NCI-H2196 (cell line): ENCODE data around the gene OLFML2B.
"Not testable (repeated sequence)": the region's sequence is repeated elsewhere in the genome, so short reads cannot be mapped to it uniquely, and the experiment has no call there.

Experiments used
- DNase-seq: peaks from one replicate; lab custom pipeline; 2025; ENCODE audit not compliant: unreplicated experiment; lab: John Stamatoyannopoulos, UW

OLFML2B gene

GRCh38 chr1:162023547-162024501, at the start of gene OLFML2B:
OLFML2B (minus strand) TSS chr1:162023869; CDS start chr1:162023430, 439 bp downstream.
- peak; percentile 34 for DNase-seq

GRCh38 chr1:162072740-162073139, 49.1 kb upstream of the OLFML2B start:
- no peak for DNase-seq

GRCh38 chr1:162070825-162071224, 47.2 kb upstream of the OLFML2B start:
- DNase-seq: no peak

GRCh38 chr1:162070094-162070748, 46.6 kb upstream of the OLFML2B start:
- DNase-seq: peak; percentile 44

- peak; percentile 90 for DNase-seq
Measured at GRCh38 chr1:162069334-162070093, 45.8 kb upstream of the OLFML2B start, which contains the start of gene NOS1AP. NOS1AP (plus strand) TSS chr1:162069691; CDS start chr1:162070178, 487 bp downstream.

GRCh38 chr1:162068301-162068700, 44.6 kb upstream of the OLFML2B start:
- no peak for DNase-seq

- no peak for DNase-seq
Measured at GRCh38 chr1:162067466-162067865, 43.8 kb upstream of the OLFML2B start.

GRCh38 chr1:162066836-162067235, 43.2 kb upstream of the OLFML2B start:
- not testable (repeated sequence) for DNase-seq

GRCh38 chr1:162065016-162065415, 41.3 kb upstream of the OLFML2B start:
- DNase-seq: no peak

- DNase-seq: peak; percentile 70
Measured at GRCh38 chr1:162062542-162063015, 38.9 kb upstream of the OLFML2B start.

- no peak for DNase-seq
Measured at GRCh38 chr1:162060314-162060713, 36.6 kb upstream of the OLFML2B start.

- DNase-seq: no peak
Measured at GRCh38 chr1:162059721-162060120, 36.1 kb upstream of the OLFML2B start.

GRCh38 chr1:162056579-162056978, 32.9 kb upstream of the OLFML2B start:
- DNase-seq: no peak

- peak; percentile 61 for DNase-seq
Measured at GRCh38 chr1:162056043-162056442, 32.4 kb upstream of the OLFML2B start.

GRCh38 chr1:162055062-162055461, 31.4 kb upstream of the OLFML2B start:
- DNase-seq: no peak

- DNase-seq: not testable (repeated sequence)
Measured at GRCh38 chr1:162053949-162054348, 30.3 kb upstream of the OLFML2B start.

GRCh38 chr1:162046921-162047320, 23.3 kb upstream of the OLFML2B start:
- no peak for DNase-seq

GRCh38 chr1:162042361-162042760, 18.7 kb upstream of the OLFML2B start:
- no peak for DNase-seq

GRCh38 chr1:162040657-162041056, 17.0 kb upstream of the OLFML2B start:
- no peak for DNase-seq

- no peak for DNase-seq
Measured at GRCh38 chr1:162040001-162040400, 16.3 kb upstream of the OLFML2B start.

- no peak for DNase-seq
Measured at GRCh38 chr1:162038624-162039023, 15.0 kb upstream of the OLFML2B start.
